Anterior cingulate cortex (tissue), 58 donors: Measurements from ENCODE around the gene GMCL2.

Experiments used
- DNase-seq, 58 donors: peaks; one replicate each; lab custom pipeline; 2025; lab: John Stamatoyannopoulos, UW

GMCL2 gene

GRCh38 chr5:178222292-178222691 is 35.1 kb upstream of the GMCL2 start:
- no peak for DNase-seq

DNA sequence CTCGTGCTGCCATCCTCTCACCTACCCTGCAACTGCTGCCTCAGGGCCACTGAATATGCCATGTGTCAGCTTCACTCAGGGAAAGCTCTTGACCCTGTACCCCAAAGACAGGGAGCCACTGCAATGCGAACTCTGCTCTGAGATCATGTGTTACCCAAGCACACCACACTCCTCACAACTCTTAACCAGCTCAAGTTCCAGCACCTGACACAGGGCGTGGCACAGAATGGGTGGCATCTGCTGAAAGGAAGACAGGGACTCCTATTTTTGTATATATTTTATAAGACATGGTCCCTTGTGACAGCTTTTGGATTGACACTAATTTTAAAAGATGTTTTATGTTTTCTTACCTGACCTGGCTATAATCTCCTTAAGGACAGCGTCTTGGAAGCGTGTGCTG is 34.7 kb upstream of the GMCL2 start:
- no peak for DNase-seq

DNA sequence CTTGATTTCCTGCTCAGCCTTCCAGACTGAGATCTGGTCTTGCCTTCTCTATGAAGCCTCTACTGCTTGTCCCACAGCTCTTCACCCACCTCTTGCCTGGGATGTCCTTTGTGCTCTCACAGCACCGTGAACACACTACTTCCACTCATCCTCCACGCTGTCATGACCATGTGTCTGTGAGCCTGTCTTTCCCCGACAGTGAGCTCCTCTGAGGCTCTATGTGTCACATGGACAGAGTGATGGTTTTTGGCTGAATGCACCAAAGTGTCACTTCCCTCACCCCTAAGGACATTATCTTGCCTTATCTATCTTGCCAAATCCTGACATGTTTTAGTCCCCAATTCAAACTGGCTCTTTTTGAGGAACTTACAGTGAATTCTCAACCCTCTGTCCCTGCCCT is 34.1 kb upstream of the GMCL2 start:
- DNase-seq: no peak

DNA sequence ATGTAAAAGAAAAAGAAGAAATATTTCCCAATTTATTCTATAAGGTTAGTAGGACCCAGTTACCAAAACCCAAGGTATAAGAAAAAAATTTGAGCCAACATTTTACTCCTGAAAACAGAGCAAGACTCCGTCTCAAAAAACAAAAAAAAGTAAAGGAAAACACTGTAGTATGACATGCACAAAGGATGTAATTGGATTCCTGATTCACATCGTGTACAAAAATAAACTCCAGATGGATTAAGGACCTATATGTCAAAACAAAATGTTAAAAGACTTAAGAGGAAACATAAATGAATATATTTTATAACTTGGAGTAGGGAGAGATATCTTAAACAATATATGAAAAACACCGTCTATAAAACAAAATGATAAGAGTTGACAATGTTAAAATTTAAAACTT is 31.7 kb upstream of the GMCL2 start:
- DNase-seq: no peak

- no peak for DNase-seq
Observed at GRCh38 chr5:178218237-178218776, 31.1 kb upstream of the GMCL2 start.

DNA sequence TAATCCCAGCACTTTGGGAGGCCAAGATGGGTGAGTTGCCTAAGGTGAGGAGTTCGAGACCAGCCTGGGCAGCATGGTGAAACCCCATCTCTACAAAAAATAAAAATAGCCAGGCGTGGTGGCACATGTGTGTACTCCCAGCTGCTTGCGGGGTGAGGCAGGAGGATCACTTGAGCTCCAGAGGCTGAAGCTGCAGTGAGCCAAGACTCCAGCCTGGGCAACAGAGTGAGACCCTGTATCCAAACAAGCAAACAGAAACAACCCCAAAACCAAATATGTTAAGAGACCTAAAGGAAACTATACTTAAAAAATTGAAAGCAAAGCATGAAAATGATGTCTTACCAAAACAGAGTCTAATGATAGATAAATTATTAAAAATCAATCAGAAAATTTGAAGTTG is 29.6 kb upstream of the GMCL2 start:
- no peak for DNase-seq

GRCh38 chr5:178216088-178216534 is 28.9 kb upstream of the GMCL2 start:
- DNase-seq: no peak

GRCh38 chr5:178215280-178216002 is 28.3 kb upstream of the GMCL2 start:
- no peak for DNase-seq

- no peak for DNase-seq
Observed at GRCh38 chr5:178214160-178214803, 27.1 kb upstream of the GMCL2 start.

- no peak for DNase-seq
Observed at GRCh38 chr5:178213748-178214151, 26.6 kb upstream of the GMCL2 start.

DNA sequence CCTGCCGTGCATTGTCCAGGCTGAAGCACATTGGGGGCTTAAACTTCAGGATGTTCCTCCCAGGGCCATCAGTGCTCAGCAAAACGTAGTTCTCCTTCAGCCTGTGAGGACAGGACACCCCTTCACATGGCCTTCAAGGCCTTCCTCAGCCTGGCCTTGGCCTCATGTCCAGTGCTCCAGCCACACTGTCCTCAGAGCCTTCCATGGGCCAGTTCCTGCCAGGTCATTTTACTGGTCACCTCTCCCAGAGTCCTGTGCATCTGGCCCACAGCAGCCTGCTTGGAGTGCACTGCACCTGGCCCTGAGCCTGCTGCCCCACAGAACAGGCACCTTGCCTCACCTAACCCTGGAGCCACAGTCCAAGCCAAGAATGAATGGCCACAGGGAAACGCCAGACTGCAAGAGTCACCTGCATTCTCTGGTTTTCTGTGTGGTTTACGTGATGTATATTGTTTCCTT is 25.9 kb upstream of the GMCL2 start:
- no peak for DNase-seq

DNA sequence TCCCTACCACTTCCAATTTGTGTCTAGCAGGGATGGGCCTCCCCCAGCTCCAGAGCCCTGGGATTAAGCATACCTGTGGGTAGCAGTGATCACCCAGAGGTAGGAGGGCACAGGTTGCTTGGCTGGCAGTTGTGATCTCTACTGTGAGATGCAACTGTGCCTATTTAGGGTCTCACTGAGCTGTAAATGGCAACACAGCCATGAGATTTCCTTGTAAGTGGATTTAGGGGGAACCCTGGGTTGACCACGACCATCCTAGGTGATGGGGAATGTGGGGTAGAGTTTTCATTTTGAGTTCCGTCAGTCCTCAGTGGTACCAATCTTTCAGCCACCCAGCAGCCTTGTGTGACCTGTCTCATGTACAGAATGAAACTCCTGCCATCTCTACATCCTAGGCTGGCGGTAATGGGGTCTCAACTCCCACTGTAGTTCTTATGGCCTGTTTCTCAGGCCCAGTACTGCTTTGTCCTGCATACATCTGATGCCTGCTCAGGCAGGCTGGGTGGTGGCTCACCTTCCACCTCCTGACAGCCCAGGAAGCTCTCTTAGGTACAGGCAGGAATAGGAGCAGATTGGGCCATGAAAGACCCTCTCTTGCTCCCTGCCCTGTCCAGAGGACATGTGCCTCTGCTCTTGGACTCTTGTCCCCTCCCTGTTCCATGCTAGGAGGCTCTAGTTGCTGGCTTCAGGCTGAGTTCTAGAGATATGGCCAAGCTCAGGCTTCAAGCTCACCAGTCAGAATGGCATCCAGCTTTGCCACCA is 25.3 kb upstream of the GMCL2 start:
- DNase-seq: no peak

- no peak for DNase-seq
Observed at GRCh38 chr5:178211095-178212048, 24.2 kb upstream of the GMCL2 start.

GRCh38 chr5:178210686-178211085 is 23.5 kb upstream of the GMCL2 start:
- DNase-seq: no peak

DNA sequence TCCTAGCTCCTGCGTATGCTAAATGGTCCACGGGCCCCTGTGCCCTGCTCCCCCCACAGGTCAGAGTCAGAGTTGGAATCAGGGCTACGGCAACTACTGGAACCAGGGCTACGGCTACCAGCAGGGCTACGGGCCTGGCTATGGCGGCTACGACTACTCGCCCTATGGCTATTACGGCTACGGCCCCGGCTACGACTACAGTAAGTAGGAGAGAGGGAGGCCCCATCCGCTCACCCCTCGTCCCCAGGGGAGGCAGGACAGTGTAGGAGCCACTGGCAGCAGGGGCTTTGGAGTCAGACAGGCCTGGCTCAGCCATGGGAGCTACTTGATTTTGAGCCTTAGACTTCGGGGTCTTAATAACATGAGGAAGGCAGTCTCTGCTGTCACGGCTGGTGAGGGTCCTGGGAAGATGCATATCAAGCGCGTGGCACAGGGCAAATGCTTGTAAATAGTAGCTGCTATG is 22.9 kb upstream of the GMCL2 start:
- no peak for DNase-seq

DNA sequence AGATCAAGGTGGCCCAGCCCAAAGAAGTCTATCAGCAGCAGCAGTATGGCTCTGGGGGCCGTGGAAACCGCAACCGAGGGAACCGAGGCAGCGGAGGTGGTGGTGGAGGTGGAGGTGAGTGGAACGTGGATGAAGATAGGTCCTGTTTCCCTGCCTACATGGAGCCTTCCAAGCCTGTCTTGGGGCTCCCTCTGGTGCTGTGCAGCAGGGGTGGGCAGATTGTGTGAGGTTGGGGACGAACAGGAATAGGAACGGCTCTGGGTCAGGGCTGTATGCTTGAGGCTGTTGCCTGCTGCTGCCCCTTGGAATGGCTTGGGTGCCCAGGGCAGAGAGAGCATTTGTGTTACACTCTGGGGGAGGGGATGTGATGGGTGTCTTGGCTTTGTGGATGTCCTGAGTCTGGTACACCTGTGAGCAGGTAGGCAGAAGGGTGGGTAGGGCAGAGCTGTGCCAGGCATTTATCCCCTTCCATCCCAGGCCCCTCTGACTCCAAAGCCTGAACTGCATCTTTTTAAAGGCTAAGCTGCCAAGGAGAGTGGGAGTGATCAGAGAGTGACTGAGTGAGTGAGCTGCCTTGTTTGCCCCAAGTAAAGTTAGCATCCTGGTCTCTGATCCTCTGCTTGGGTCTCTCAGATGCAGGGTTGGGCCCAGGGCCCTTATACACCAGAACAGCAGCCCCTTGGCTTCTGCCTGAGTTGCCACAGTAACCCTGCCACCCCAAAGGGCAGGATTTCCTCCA is 22.3 kb upstream of the GMCL2 start:
- DNase-seq: no peak

- no peak for DNase-seq
Observed at GRCh38 chr5:178208540-178209227, 21.5 kb upstream of the GMCL2 start.

GRCh38 chr5:178207917-178208280 is 20.7 kb upstream of the GMCL2 start:
- no peak for DNase-seq
